DOHH2 (cell line): ENCODE measurements around the gene CHFR.

Experiments used
- H3F3A ChIP-seq: fragments of 200-600 bp; sonication (generic), shearing (Covaris generic); 2 replicates; pipeline ENCODE4 v1.6.0; 2016; ENCODE audit warnings: antibody characterized with exemption, mild to moderate bottlenecking; ENCODE audit not compliant: control insufficient read depth, insufficient read depth
- H3K27ac ChIP-seq: fragments of 200-600 bp; sonication (generic); 2 replicates; pipeline ENCODE4 v1.5.1; 2014; ENCODE audit warnings: low read depth, mild to moderate bottlenecking, low read length, moderate library complexity
- H3K27me3 ChIP-seq: fragments of 200-600 bp; sonication (generic); 2 replicates; pipeline ENCODE4 v1.6.1; 2014; ENCODE audit warnings: mild to moderate bottlenecking, low read length, mixed read lengths; ENCODE audit not compliant: control insufficient read depth
- H3K36me3 ChIP-seq: fragments of 200-600 bp; sonication (generic); 2 replicates; pipeline ENCODE4 v1.6.1; 2014; ENCODE audit warnings: mild to moderate bottlenecking, low read length, moderate library complexity, mixed read lengths; ENCODE audit not compliant: control insufficient read depth
- H3K4me1 ChIP-seq: fragments of 200-600 bp; sonication (generic); 2 replicates; pipeline ENCODE4 v1.6.1; 2014; ENCODE audit warnings: mild to moderate bottlenecking, low read length, mixed read lengths; ENCODE audit not compliant: control insufficient read depth
- H3K4me2 ChIP-seq: fragments of 200-600 bp; sonication (generic); 2 replicates; pipeline ENCODE4 v1.6.0; 2014; ENCODE audit warnings: mild to moderate bottlenecking, low read length, moderate library complexity
- H3K4me3 ChIP-seq: fragments of 200-600 bp; sonication (generic); 2 replicates; pipeline ENCODE4 v1.5.1; 2014; ENCODE audit warnings: mild to moderate bottlenecking, low read length, mixed read lengths
- H3K79me2 ChIP-seq: fragments of 200-600 bp; sonication (generic); 2 replicates; pipeline ENCODE4 v1.6.1; 2014; ENCODE audit warnings: mild to moderate bottlenecking, low read length, mixed read lengths; ENCODE audit not compliant: control insufficient read depth
- H3K9me2 ChIP-seq: fragments of 200-600 bp; sonication (generic); replicated peaks from 2 replicates; pipeline ENCODE4 v1.6.1; 2014; ENCODE audit warnings: mild to moderate bottlenecking, low read length, mixed read lengths; ENCODE audit not compliant: control insufficient read depth
- H3K9me3 ChIP-seq: fragments of 200-600 bp; sonication (generic); 2 replicates; pipeline ENCODE4 v1.6.1; 2014; ENCODE audit warnings: antibody characterized with exemption, low read length, mixed read lengths; ENCODE audit not compliant: control insufficient read depth, insufficient read depth
- H4K20me1 ChIP-seq: fragments of 200-600 bp; sonication (generic); 2 replicates; pipeline ENCODE4 v1.6.0; 2014; ENCODE audit warnings: low read depth, mild to moderate bottlenecking, antibody characterized with exemption, low read length, moderate library complexity; ENCODE audit not compliant: control insufficient read depth, insufficient read depth
- EZH2phosphoT487 ChIP-seq: fragments of 200-600 bp; sonication (generic); IDR thresholded peaks from 2 replicates; pipeline ENCODE4 v1.6.1; 2017; ENCODE audit warnings: borderline replicate concordance, mild to moderate bottlenecking, antibody characterized with exemption, low read length, moderate library complexity, mixed read lengths
- TF ChIP-seq, protein P1 (sequence below): fragments of 200-600 bp; sonication (generic); IDR thresholded peaks from one replicate; pipeline ENCODE4 v1.5.1; 2014; ENCODE audit warnings: antibody characterized with exemption, mild to moderate bottlenecking, low read depth, low read length; ENCODE audit not compliant: poor library complexity, severe bottlenecking

The CHFR gene

DNA sequence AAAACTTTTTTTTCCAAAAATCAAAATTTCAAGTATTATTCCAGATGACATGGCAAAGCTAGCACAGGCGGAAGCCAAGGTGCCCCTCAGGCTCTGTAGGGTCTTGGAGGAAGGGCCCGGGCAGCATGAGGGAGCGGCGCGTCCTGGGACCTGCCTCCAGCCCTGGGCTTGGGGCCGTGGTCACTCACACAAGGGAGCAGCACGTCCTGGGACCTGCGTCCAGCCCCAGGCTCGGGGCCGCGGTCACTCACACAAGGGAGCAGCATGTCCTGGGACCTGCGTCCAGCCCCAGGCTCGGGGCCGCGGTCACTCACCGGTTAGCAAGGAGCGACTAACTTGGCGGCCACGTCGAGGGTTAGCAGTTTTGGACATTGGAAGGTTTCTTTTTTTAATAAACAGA, 46.9 kb downstream of the CHFR start:
- H4K20me1 ChIP-seq: no peaks in the 10 kb centered on the region
- H3K27me3 ChIP-seq: no peaks in the 10 kb centered on the region
- H3K9me3 ChIP-seq: no peaks in the 10 kb centered on the region
- TF ChIP-seq, protein P1, sequence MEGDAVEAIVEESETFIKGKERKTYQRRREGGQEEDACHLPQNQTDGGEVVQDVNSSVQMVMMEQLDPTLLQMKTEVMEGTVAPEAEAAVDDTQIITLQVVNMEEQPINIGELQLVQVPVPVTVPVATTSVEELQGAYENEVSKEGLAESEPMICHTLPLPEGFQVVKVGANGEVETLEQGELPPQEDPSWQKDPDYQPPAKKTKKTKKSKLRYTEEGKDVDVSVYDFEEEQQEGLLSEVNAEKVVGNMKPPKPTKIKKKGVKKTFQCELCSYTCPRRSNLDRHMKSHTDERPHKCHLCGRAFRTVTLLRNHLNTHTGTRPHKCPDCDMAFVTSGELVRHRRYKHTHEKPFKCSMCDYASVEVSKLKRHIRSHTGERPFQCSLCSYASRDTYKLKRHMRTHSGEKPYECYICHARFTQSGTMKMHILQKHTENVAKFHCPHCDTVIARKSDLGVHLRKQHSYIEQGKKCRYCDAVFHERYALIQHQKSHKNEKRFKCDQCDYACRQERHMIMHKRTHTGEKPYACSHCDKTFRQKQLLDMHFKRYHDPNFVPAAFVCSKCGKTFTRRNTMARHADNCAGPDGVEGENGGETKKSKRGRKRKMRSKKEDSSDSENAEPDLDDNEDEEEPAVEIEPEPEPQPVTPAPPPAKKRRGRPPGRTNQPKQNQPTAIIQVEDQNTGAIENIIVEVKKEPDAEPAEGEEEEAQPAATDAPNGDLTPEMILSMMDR: no peak
- TF ChIP-seq EZH2phosphoT487: no peak
- no peaks in the 10 kb centered on the region for H3K9me2 ChIP-seq
- H3F3A ChIP-seq: no peaks in the 10 kb centered on the region
- H3K4me1 ChIP-seq: peaks cover 12% of the 10 kb centered on the region
- no peak overlapping the region for H3K27ac ChIP-seq
- H3K4me2 ChIP-seq: no peak overlapping the region
- no peaks in the 10 kb centered on the region for H3K79me2 ChIP-seq
- no peak overlapping the region for H3K4me3 ChIP-seq
- peaks cover 18% of the 10 kb centered on the region for H3K36me3 ChIP-seq

DNA sequence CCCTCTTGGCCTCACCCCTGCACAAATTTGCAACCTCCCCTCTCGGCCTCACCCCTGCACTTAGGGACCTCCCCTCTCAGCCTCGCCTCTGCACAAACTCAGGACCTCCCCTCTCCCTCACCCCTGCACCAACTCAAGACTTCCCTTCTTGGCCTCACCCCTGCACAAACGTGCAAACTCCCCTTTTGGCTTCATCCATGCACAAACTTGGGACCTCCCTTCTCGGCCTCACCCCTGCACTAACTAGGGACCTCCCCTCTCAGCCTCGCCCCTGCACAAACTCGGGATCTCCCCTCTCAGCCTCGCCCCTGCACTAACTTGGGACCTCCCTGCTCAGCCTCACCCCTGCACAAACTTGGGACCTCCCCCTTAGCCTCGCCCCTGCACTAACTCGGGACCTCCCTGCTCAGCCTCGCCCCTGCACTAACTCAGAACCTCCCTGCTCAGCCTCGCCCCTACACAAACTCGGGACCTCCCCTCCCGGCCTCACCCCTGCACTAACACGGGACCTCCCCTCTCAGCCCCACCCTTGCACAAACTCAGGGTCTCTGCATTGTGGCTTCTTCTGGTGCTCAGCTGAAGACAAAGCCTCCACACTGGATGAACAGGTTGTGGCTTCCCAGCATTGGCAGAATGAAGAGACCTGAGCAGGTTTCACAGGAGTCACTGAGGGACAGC, 47.7 kb downstream of the CHFR start:
- Histone ChIP-seq H3K27ac (no peak overlapping the region), H3K36me3 (peaks cover 18% of the 10 kb centered on the region), H3K4me2 (no peak overlapping the region), H3K27me3 (no peaks in the 10 kb centered on the region), H3K79me2 (no peaks in the 10 kb centered on the region), H3F3A (no peaks in the 10 kb centered on the region), H3K9me2 (no peaks in the 10 kb centered on the region), H4K20me1 (no peaks in the 10 kb centered on the region), H3K4me3 (no peak overlapping the region), H3K4me1 (peaks cover 18% of the 10 kb centered on the region), H3K9me3 (no peaks in the 10 kb centered on the region)
- TF ChIP-seq, protein P1: no peak
- no peak for TF ChIP-seq EZH2phosphoT487

DNA sequence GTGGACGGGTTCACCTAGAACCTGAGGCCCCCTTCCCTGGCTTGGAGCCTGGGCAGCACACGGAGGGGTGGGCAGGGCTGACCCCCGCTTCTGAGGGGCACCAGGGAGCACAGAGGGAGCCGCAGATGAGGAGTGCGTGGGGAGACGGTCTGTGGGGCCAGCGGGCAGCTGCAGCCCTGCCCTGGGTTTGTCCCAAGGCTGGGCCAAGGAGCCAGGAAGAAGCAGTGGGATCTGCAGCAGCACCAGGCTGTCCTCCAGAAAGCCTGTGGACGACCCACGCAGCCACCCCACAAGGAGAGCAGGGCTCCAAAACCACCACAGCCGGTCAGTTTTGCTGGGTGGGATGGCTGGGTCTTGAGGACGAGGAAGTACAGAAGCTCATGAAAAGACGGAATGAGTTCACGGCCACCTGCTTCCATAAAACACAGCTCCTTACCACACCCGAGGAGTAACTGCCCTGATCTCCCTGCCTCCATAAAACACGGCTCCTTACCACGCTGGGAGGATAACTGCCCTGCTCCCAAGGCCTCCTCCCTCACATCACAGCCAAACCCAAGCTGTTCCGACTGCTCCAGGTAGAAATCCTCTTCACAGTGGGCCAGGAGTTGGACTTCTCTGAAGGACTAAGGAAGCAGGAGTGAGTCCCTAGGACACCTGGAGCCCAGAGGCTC, 48.9 kb downstream of the CHFR start:
- Histone ChIP-seq H3K36me3 (peaks cover 18% of the 10 kb centered on the region), H4K20me1 (no peaks in the 10 kb centered on the region), H3K27ac (no peak overlapping the region), H3F3A (no peaks in the 10 kb centered on the region), H3K4me2 (no peak overlapping the region), H3K27me3 (no peaks in the 10 kb centered on the region), H3K4me3 (no peak overlapping the region), H3K79me2 (no peaks in the 10 kb centered on the region), H3K4me1 (peaks cover 28% of the 10 kb centered on the region), H3K9me3 (no peaks in the 10 kb centered on the region), H3K9me2 (no peaks in the 10 kb centered on the region)
- TF ChIP-seq EZH2phosphoT487: no peak
- TF ChIP-seq, protein P1: no peak
